Endothelial cell of umbilical vein (primary cell): ENCODE results near the gene RADIL.

Experiments
- CTCF ChIP-seq, 2 donors: IDR thresholded peaks; 1 replicate in 1 of 2; 2 replicates in 1 of 2; pipeline ENCODE4 v1.5.1; 2011; ENCODE audit warnings: low read length in 2 of 2, mild to moderate bottlenecking in 2 of 2, moderate library complexity in 2 of 2, control low read depth in 1 of 2, inconsistent platforms in 1 of 2, low read depth in 1 of 2; ENCODE audit not compliant: insufficient read depth in 1 of 2; ENCODE audit errors: extremely low read depth in 1 of 2
- EZH2 ChIP-seq: IDR thresholded peaks from 2 replicates; pipeline ENCODE4 v1.6.1; 2012; ENCODE audit warnings: borderline replicate concordance, low read depth, mild to moderate bottlenecking, moderate library complexity, low read length, inconsistent platforms; ENCODE audit not compliant: severe bottlenecking
- MAX ChIP-seq: IDR thresholded peaks from 2 replicates; pipeline ENCODE4 v1.6.1; 2011; ENCODE audit not compliant: insufficient read depth, insufficient read length
- MYC ChIP-seq: IDR thresholded peaks from one replicate; pipeline ENCODE4 v1.6.1; 2011; ENCODE audit warnings: mild to moderate bottlenecking, low read depth, low read length
- POLR2A ChIP-seq: IDR thresholded peaks from 2 replicates; pipeline ENCODE4 v1.6.1; 2012; ENCODE audit warnings: low read depth, mild to moderate bottlenecking, control low read depth, low read length

- TF ChIP-seq CTCF (IDR thresholded peaks at IDR 0.05; ENCODE audit: extremely low read depth in 1 of 2, insufficient read depth in 1 of 2, low read depth in 1 of 2, low read length in 2 of 2) (no peak), EZH2 (no peak), MAX (no peak), POLR2A (no peak), MYC (no peak)
Observed at GRCh38 chr7:4904346-4904745, 20.8 kb upstream of the RADIL start.
